ENCODE results near the gene LPAR6. TPM values are rescaled to one million over a fixed set of nuclear protein-coding genes. Genes with fewer than 3 reads are reported as not detected.

LPAR6 gene
- total RNA-seq, 4 donors from 2014 or later = 7.8 to 14.2 (median 8.8) TPM

GRCh38 chr13:48437371-48437770 lies 24.5 kb upstream of the LPAR6 start:
- peak overlapping the region in 3 of 4 donors; percentile 26 to 38 (median 30) for H3K27ac ChIP-seq (replicated peaks in 1 of 4)
- H3K4me3 ChIP-seq = no peak overlapping the region
- peaks cover 14 to 22% (median 16%) of the 10 kb centered on the region in 4 donors for H3K4me1 ChIP-seq
- peak in 1 of 2 donors; percentile 33 for TF ChIP-seq POLR2AphosphoS5 (IDR thresholded peaks at IDR 0.05)
- TF ChIP-seq POLR2A (IDR thresholded peaks at IDR 0.05; ENCODE audit: low read depth) = no peak
- H3K9me3 ChIP-seq = no peaks in the 10 kb centered on the region
- intact Hi-C loops (cut with DNase I) = no loop called here
- no peaks in the 10 kb centered on the region for H3K36me3 ChIP-seq
- H3K27me3 ChIP-seq = no peaks in the 10 kb centered on the region
- DNase-seq (ENCODE audit: extremely low spot score) = no peak
- WGBS = 24% methylated on average over 3 of the region's 3 CpGs

- Histone ChIP-seq H3K4me1 (peaks cover 17 to 27% (median 21%) of the 10 kb centered on the region in 4 donors), H3K27me3 (no peaks in the 10 kb centered on the region), H3K9me3 (no peaks in the 10 kb centered on the region), H3K27ac (replicated peaks in 1 of 4) (peak overlapping the region; percentile 22 to 38 (median 28)), H3K36me3 (no peaks in the 10 kb centered on the region), H3K4me3 (no peak overlapping the region)
- intact Hi-C loops (cut with DNase I) = no loop called here
- no peak for TF ChIP-seq CTCF (IDR thresholded peaks at IDR 0.05)
- TF ChIP-seq POLR2A (IDR thresholded peaks at IDR 0.05; ENCODE audit: low read depth) = no peak
- no peak for TF ChIP-seq POLR2AphosphoS5 (IDR thresholded peaks at IDR 0.05)
- TF ChIP-seq EP300 (IDR thresholded peaks at IDR 0.05) = no peak
- DNase-seq (ENCODE audit: extremely low spot score) = no peak
- 55% methylated on average over 2 of the region's 2 CpGs for WGBS
Observed at GRCh38 chr13:48436661-48437288, 23.9 kb upstream of the LPAR6 start.

GRCh38 chr13:48434200-48434599 lies 21.3 kb upstream of the LPAR6 start:
- intact Hi-C loops (cut with DNase I) = no loop called here
- Histone ChIP-seq H3K9me3 (no peaks in the 10 kb centered on the region), H3K4me3 (no peak overlapping the region), H3K36me3 (no peaks in the 10 kb centered on the region), H3K27me3 (no peaks in the 10 kb centered on the region), H3K27ac (replicated peaks in 1 of 4) (no peak overlapping the region), H3K4me1 (peaks cover 22 to 36% (median 24%) of the 10 kb centered on the region in 4 donors)
- TF ChIP-seq CTCF (IDR thresholded peaks at IDR 0.05) (no peak), POLR2AphosphoS5 (IDR thresholded peaks at IDR 0.05) (no peak), POLR2A (IDR thresholded peaks at IDR 0.05; ENCODE audit: low read depth) (no peak), EP300 (IDR thresholded peaks at IDR 0.05) (no peak)
- 89% methylated on average over 3 of the region's 3 CpGs for WGBS
- no peak for DNase-seq (ENCODE audit: extremely low spot score)

- Histone ChIP-seq H3K4me3 (no peak overlapping the region), H3K27me3 (no peaks in the 10 kb centered on the region), H3K9me3 (no peaks in the 10 kb centered on the region), H3K36me3 (no peaks in the 10 kb centered on the region), H3K27ac (replicated peaks in 1 of 4) (peak overlapping the region in 1 of 4 donors; percentile 24), H3K4me1 (peaks cover 18 to 25% (median 20%) of the 10 kb centered on the region in 4 donors)
- no peak for TF ChIP-seq CTCF (IDR thresholded peaks at IDR 0.05)
- TF ChIP-seq EP300 (IDR thresholded peaks at IDR 0.05) = no peak
- TF ChIP-seq POLR2A (IDR thresholded peaks at IDR 0.05; ENCODE audit: low read depth) = no peak
- no peak for TF ChIP-seq POLR2AphosphoS5 (IDR thresholded peaks at IDR 0.05)
- DNase-seq (ENCODE audit: extremely low spot score) = no peak
- 40% methylated on average over 2 of the region's 2 CpGs for WGBS
- intact Hi-C loops (cut with DNase I) = no loop called here
Observed at GRCh38 chr13:48431987-48432615, 19.2 kb upstream of the LPAR6 start.

- Histone ChIP-seq H3K36me3 (peaks cover 0 to 5% (median under 1%) of the 10 kb centered on the region in 4 donors), H3K27ac (replicated peaks in 1 of 4) (peak overlapping the region in 1 of 4 donors; percentile 24), H3K4me3 (no peak overlapping the region), H3K4me1 (peaks cover 11 to 18% (median 13%) of the 10 kb centered on the region in 4 donors), H3K9me3 (no peaks in the 10 kb centered on the region), H3K27me3 (no peaks in the 10 kb centered on the region)
- intact Hi-C loops (cut with DNase I) = no loop called here
- no peak for DNase-seq (ENCODE audit: extremely low spot score)
- TF ChIP-seq POLR2AphosphoS5 (IDR thresholded peaks at IDR 0.05) = no peak
- TF ChIP-seq CTCF (IDR thresholded peaks at IDR 0.05) = no peak
- no peak for TF ChIP-seq EP300 (IDR thresholded peaks at IDR 0.05)
- WGBS = 60% methylated on average over 5 of the region's 5 CpGs
Observed at GRCh38 chr13:48431431-48431830, 18.5 kb upstream of the LPAR6 start.

All from esophagus muscularis mucosa (tissue), 4 donors.